Measurements from ENCODE around the gene HTR7.
"Not testable (repeated sequence)": the region's sequence is repeated elsewhere in the genome, so short reads cannot be mapped to it uniquely, and the experiment has no call there.

DNA sequence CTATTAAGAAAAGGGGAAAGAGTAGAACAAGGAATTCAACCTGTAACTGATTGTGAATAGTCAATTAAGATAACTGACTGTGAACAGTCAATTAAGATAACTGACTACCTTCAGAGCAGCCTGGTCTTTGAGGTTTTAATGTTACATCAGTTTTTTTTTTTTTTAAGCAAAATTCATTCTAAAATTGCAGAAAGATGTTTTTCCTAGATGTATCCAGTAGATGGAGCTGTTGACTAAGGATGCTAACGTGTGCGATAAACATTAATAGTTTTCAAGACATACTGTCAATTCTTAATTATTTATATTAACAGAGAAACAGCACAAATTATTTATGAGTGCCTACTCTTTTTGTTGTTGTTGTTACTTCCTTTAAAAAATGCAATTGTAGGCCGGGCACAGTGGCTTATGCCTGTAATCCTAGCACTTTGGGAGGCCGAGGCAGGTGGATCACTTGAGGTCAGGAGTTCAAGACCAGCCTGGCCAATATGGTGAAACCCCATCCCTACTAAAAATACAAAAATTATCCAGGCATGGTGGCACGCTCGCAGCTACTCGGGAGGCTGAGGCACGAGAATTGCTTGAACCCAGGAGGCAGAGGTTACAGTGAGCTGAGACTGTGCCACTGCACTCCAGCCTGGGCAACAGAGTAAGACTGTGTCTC is 22.4 kb upstream of the HTR7 start:
- TF ChIP-seq, protein P1, sequence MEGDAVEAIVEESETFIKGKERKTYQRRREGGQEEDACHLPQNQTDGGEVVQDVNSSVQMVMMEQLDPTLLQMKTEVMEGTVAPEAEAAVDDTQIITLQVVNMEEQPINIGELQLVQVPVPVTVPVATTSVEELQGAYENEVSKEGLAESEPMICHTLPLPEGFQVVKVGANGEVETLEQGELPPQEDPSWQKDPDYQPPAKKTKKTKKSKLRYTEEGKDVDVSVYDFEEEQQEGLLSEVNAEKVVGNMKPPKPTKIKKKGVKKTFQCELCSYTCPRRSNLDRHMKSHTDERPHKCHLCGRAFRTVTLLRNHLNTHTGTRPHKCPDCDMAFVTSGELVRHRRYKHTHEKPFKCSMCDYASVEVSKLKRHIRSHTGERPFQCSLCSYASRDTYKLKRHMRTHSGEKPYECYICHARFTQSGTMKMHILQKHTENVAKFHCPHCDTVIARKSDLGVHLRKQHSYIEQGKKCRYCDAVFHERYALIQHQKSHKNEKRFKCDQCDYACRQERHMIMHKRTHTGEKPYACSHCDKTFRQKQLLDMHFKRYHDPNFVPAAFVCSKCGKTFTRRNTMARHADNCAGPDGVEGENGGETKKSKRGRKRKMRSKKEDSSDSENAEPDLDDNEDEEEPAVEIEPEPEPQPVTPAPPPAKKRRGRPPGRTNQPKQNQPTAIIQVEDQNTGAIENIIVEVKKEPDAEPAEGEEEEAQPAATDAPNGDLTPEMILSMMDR (IDR thresholded peaks at IDR 0.05), result peak; percentile 45 to 70 (median 58)
- TF ChIP-seq POLR2AphosphoS5, POLR2A (IDR thresholded peaks at IDR 0.05): not testable (repeated sequence)

Measured in transverse colon (tissue), 4 donors.